ENCODE data around the gene JAKMIP2. TPM values are rescaled to one million over a fixed set of nuclear protein-coding genes. Genes with fewer than 3 reads are reported as not detected.

Gene JAKMIP2
- total RNA-seq, 1 donor from 2014 or later = 0.06 TPM

DNA sequence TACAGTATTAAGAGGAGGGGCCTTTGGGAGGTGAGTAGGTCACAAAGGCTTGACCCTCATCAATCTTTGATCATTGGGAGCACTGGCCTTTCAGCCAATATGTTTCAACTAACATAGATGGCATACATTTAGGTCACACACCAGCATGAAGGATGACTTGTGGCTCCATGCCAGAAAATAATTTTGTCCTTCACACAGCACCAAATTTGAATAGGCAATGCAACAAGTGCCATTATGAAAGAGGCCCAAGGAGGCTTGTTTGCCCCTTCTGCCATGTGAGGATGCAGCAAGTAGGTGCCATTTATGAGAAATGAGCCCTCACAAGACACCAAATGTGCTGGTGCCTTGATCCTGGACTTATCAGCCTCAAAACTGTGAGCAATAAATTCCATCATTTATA is 81.1 kb downstream of the JAKMIP2 start:
- DNase-seq (ENCODE audit: low spot score) = no peak

DNA sequence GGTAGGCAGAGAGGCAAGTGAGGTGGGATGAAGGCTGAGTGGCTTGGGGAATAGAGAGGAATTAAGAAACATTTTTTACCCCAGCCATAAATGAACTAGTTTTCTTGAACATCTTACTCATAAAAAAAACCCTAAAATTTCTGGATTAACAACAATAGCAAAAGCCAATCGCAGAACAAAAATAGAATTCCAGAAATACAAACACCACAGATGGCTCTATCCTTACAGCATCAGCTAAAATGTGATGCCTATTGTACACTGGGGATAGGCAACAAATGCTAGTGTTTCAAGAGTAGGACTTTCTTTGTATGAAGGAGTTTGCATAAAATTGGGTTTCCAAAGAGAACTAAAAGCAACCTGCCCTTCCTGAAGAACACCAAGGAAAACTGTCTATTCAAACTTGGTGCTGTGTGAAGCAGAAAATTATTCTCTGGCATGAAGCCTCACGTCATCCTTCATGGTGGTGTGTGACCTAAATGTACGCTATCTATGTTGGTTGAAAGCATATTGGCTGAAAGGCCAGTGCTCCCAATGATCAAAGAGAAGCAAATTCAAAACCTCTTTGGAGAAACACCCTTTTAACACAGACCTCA is 82.9 kb downstream of the JAKMIP2 start:
- DNase-seq (ENCODE audit: low spot score) = no peak

DNA sequence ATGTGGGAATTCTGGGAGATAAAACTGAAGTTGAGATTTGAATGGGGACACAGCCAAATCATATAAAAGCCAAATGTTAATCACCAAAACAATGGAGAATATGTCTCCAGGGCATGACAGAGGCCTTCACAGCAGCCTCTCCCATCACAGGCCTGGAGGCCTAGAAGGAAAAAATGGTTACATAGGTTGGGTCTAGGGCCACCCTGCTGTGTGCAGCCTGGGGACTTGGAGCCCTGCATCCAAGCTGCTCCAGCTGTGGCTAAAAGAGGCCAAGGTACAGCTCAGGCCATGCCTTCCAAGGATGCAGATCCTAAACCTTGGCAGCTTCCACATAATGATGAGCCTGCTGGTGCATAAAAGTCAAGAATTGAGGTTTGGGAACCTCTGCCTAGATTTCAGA is 85.1 kb downstream of the JAKMIP2 start:
- DNase-seq (ENCODE audit: low spot score) = no peak

DNA sequence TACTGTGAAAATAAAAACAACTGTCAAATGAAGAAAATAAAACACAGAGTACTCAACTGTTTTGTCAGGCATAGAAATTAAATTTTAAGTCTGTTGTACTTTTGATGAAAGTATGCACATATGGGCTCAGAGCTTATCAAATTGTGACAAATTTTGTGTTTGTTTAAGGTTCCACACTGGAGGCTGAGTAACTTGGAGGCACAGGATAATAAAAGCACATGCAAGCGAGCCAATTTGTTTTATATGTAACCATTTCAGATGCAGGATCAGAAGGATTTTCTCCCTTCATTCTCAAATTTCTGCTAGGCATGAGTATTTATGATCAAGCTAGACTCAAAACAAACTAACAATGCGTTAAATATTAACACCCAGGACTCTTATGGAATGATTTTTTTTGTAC is 87.8 kb downstream of the JAKMIP2 start:
- DNase-seq (ENCODE audit: low spot score) = no peak

DNA sequence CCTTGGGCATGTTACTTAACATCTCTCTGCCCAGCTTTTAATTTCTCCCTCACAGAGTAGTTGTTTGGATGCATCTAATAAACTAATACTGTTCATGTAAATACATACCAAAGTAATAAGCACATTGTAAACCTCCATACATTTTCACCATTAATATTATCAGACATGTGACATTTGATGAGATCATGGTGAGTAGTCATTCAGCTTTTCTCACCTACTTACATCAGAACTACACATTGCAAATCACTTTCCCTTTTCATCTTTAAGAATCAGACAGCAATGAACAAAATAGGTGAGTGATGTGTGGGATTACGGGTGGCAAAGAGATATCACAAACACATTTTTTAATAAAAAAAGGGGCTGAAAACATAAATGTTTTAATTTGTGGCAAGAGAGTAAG is 89.3 kb downstream of the JAKMIP2 start:
- no peak for DNase-seq (ENCODE audit: low spot score)

DNA sequence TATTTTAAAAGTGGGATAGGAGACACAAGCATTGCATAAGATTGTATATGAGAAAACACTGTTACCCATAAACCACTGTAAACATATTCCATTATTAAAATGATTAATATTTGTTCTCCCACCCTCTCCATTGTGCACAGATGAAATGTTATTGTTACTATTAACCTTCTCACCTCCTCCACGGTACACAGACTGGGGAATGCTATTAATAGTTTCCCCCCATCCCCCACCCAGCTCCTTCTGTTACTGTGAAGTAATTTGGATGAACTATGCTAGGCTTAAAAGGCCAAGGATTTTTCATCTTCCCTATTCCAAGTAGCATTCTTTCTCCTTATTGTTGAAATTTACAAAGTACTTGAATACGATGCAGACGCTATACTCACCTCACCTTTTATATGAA is 91.4 kb downstream of the JAKMIP2 start:
- DNase-seq (ENCODE audit: low spot score) = no peak

DNA sequence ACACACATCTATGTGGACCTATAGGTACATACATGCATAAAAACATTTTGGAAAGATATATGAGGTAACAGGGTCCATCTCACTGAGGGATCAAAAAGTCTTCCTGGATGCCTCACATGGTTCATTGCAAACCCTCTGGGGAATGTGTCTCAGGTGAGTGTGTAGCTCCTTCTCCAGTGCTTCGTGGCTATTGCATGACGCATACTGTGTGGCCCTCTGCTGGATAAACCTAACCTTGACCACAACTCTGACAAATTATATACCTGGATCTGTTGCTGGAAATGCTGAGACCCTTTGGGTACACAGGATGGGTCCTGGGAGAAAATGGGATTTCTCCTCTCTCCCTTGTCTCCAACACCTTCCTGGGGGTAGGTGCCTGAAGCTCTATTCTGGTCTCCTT is 91.9 kb downstream of the JAKMIP2 start:
- DNase-seq (ENCODE audit: low spot score) = no peak

DNA sequence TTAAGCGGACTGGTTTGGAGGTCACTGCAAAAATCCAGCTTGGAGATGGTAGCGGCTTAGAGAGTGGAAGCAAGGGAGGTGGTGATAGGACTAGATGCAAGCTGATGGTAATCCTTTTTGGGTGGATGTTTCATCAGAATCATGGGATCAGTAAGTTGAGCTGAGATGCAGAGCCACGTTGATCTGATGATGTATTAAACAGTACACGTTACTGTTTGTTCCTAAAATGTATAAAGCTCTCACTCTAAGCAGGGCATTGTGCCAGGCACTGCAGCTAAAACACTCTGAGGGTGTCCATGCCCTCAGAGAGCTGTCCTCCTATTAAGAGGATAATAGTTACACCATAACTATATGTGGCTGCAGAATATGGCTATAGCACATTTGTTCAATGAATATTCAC is 93.1 kb downstream of the JAKMIP2 start:
- no peak for DNase-seq (ENCODE audit: low spot score)

DNA sequence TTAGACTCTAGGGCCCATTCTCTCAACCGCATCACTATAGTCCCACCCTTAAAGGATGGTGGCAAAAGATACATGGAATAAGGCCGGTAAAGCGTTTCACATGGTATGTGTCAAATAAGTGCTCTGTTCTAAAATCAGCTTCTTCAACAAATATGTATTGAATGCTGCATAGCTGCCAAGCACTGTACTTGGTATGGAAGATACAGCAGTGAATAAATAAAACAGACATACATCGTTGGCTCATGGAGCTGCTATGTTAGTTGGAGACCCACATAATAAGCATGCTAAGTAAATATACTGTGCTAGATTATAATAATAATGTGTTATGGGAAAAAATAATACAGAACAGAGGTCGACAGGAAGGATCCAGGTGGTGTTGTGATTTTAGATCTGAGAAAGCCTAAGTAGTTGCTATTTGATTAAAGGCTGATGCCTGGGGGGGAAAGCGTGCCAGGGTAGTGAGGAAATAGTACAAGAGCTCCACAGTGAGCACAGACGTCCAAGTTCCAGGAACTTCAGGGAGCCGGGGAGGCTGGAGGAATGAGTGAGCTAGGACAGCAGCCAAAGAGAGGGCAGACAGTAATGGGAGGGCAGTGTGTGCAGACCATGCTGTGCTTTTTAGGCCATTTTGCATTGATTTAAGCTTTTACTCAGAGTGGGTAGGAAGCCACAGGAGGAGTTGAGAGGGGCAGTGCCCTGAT is 93.7 kb downstream of the JAKMIP2 start:
- no peak for DNase-seq (ENCODE audit: low spot score)

DNA sequence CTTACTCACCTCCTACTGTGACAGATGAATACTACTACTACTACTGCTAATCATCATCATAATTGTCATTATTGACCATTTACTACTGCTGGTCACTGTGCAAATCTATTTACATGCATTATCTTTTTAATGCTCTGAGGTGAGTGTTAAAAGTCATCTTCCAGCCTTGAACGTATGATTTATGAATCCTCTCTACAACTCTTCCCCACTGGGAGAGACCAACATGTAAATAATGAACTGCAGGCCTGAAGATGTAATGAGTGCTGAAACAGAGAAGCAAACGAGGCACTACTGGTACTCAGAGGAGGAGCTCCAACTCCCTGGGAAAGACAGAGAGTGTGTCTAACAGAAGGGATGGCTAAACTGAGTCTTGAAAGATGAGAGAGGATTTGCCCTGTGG is 95.4 kb downstream of the JAKMIP2 start:
- no peak for DNase-seq (ENCODE audit: low spot score)

DNA sequence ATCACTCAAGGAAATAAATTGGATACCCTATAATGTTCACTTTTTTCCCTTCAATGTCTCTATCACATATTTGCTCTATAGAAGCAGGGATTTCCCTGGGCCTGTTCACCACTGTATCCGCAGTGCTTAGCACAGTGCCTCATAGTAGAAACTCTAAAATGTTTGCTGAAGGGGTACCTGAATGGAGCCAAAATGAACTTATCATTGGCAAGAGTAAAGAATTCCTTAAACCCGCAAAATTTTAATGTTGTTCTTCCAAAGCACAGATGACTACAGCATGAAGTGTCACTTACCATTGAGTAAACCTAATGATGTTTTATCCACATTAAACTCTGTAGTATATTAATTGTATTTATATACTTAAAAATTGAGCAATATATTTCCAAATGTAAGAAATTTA is 96.1 kb downstream of the JAKMIP2 start:
- no peak for DNase-seq (ENCODE audit: low spot score)

DNA sequence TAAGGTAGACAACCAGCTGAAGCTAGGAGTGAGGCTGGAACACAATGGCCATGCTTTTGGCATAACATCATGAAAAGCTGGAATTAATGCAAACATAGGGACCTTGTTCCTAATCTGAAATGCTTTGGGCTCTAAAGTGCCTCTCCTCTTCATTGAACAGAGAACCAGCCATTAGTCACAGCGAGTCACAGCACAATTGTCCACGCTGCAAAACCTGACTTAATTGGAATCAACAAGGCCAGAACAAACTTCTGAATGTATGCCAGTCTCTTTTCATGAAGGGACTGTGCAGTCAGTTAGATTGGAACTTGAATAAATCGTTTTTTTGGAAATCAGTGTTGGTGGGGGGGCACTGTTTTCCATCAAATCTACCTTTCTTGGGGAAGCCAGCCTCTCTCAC is 96.5 kb downstream of the JAKMIP2 start:
- no peak for DNase-seq (ENCODE audit: low spot score)

DNA sequence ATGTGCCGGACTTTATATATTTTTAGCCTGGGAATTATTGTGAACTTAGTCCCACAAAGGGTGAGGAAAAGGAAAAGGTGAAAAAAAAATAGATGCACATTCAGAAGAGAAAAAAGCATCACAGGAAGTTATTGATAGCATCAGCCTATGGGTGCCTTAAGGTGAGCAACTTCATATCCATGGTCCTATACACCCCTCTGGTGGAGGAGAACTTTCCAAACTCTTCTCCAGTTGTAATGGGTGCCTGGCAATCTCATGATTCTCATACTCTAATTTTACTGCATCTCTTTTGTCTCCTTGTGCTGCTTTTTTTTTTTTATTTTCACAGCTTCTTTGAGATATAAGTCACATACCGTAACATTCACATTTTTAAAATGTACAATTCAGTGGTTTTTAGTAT is 107.4 kb downstream of the JAKMIP2 start:
- no peak for DNase-seq (ENCODE audit: low spot score)

DNA sequence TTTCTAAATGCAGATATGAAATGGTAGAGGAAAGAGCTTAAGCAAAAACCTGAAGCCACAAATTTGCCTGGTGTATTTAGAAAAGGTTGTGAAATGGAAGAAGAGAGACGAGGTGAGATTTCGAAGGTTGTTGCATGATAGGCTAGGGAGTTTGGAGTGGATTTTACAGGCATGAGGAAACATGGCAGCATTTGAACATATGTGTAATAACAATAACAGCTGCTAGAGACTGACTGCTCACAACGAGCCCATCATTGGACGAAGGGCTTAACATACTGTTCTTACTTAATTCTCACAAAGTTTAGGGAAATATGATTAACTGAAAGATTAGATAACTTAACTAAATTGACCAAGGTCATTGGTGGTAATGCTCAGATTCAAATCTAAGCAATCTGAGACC is 108.1 kb downstream of the JAKMIP2 start:
- no peak for DNase-seq (ENCODE audit: low spot score)

DNA sequence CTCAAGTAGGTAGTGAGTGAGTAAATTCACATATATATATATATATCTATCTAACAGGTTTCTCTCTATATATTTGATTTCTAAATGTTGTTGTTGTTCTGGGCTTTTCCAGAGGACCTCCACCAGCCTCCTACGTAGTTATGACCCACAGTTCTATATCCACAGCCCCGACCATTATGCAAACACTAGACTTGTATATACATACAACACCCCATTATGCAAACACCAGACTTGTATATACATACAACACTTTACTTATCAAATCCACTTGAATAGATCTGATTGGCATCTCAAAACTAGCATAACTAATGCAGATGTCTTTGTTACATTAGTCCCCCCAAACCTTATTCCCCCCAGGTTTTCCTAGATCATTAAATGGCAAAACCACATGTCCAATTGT is 108.7 kb downstream of the JAKMIP2 start:
- no peak for DNase-seq (ENCODE audit: low spot score)

DNA sequence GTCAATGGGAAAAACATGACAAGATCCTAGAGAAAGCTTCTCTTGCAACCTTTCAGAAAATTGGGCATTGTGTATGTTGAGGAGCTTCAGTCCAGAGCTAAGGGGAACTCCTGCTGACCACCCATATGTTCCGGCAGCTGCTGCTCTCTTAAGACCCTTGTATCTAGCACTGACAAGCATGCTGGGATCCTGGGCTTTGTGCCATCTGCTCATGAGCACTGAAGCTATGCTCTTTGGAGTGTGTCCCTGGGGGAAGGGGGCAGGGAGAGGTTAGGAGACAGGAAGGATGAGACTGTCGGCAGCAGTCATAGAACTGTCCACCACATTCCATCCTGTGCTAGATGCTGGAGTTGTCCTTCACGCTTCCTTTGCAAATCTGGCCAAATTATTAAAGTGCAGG is 109.3 kb downstream of the JAKMIP2 start:
- no peak for DNase-seq (ENCODE audit: low spot score)

DNA sequence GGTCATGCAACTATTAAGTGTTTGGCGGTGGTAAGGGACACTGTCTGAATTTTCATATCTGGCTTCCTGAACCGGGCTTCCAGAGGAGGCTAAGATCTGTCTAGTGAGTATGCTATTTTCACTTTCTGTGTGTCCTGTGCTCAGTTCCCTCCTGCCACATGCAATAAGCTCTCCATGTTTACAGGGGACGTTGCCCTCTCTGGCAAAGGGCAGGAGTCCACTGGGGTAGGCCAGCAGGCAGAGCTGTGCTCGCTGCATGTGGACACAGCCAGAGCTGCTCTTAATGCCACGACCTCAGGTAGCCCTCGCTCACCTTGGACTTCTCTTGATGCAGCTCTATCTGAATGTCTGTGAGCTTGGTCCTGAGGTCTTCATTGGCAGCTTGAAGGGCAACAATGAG is 111.2 kb downstream of the JAKMIP2 start:
- DNase-seq (ENCODE audit: low spot score) = no peak

DNA sequence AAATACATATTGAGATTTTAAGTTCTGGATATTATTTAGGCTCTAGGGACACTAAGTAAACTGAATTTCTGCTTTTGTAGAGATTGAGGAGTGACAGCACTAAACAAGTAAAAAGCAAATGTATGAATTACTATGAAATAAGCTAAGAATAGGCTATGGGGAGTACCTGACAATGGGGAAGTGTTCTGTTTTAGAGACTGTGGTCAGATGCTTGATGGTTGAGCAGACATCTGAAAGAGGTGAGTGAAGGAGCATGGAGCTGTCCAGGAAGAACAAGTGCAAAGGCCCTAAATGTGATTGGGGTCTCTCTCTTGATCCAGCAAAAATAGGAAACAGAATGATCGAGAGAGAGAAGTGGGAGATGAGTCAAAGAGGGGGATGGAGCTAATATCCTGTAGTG is 111.7 kb downstream of the JAKMIP2 start:
- DNase-seq (ENCODE audit: low spot score) = no peak

DNA sequence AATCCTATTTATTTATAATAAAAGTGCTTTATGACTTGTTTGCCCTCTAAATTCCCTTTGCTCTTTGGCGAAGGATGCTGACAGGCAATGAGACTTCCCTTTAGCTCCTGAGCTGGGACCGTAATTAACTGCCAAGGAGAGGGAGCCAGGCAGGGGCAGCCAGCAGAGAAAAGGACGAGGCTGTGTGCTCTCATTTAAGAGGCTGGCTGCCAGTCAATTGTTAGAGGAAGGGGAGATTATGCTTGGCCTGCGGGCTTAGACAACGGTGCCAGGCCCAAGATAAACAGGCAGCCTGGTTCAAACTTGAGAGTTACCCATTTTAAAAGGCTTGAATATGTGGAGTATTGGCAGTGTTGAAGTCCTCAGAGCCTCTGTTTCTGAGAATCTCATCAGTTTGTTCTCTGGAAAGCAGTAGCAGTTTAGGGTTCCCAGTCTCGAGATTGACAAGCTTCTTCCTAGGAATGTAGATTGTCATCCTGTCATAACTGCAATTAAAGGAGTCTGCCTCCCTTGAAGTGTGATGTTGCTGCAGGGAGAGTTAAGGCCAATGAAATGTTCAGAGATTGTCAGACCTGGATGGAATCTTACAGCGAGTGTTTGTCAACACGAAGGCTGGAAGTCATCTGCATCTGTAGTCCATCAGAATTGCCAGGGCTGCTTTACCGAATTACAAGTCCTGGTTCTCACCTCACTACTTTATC is 113.2 kb downstream of the JAKMIP2 start:
- no peak for DNase-seq (ENCODE audit: low spot score)

DNA sequence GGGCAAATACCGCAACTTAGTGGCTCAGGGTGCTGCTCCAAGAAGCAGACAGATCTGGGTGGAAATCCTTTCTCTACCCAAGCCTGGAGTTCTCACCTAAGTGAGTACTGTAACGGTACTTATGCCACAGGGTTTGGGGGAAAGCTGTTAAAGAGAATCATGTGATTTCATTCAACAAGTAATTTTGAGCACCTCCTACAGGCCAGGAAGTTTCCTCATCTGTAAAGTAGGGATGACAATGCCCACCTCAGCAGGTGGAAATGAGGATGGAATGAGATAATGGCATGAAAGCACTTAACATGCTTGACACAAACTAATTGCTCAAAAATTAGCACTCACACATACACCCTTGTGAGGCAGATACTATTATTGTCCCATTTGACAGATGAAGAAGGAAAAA is 114.1 kb downstream of the JAKMIP2 start:
- DNase-seq (ENCODE audit: low spot score) = no peak

DNA sequence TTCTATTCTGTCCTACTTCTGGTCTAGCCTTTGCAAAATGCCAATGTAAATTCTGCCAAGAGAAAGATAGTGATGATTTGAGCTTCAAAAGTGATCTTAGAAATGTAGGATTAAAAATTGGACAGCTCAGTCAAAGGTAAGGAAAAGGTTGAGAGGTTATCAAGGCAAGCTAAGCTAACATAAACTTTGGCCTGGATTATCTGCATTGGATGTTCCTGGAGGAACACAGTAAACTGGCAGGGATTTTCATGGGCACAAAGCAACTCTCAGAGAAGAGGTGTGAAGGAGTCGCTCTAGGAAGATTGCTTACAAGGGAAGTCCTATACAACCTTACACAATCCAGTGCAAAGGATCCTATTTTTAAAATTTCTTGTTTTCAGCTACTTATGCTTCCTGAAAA is 115.2 kb downstream of the JAKMIP2 start:
- DNase-seq (ENCODE audit: low spot score) = no peak

DNA sequence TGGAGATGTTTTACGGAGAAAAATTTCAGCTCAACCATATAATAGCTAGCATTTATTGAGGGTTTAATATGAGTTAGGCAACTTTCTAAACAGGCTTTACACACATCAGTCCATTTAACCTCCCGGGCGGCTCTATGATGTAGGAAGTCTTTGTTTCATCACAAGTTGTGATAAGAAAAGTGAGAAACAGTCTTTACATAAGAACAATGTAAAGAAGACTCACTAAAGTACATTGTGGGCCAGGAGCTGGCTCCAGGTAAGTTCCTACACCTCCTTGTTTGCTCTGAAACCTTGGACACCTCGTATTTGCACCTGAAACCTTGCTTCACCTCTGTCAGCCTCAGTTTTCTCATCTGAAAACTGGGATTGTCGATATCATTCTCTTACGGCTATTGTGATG is 116.1 kb downstream of the JAKMIP2 start:
- no peak for DNase-seq (ENCODE audit: low spot score)

DNA sequence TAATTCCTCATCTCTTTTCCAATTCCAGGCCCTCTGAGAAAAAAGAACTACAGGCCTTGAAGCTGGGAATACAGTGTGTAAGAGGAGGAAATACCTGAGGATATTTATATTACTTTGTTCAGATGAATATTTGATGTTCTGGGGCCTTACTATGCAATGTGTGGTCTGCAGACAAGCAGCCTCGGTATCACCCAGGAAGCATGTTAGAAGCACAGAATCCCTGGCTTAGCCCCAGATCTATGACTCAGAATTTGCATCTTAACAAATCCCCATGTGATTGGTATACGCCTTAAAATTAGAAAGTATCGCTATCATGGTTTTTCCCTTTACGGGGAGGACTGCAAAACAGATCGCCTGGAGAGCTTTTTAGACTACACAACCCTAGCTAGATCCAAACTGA is 121.0 kb downstream of the JAKMIP2 start:
- DNase-seq (ENCODE audit: low spot score) = no peak

Measured in mesenteric fat pad (tissue), 1 donor.